Subcutaneous abdominal adipose tissue (tissue), 5 donors: ENCODE results near the gene THSD7A.

Experiments
- H3K27ac ChIP-seq: one replicate; pipeline ENCODE4 v1.7.0; 2013; ENCODE audit warnings: low read depth, mild to moderate bottlenecking, inconsistent platforms, low read length, moderate library complexity
- H3K27me3 ChIP-seq, 5 donors: one replicate each; pipeline ENCODE4 v1.7.0; 2013; ENCODE audit warnings: low read length in 5 of 5, inconsistent platforms in 1 of 5; ENCODE audit not compliant: control insufficient read depth in 5 of 5, insufficient read depth in 4 of 5
- H3K36me3 ChIP-seq, 5 donors: one replicate each; pipeline ENCODE4 v1.7.0; 2013; ENCODE audit warnings: low read length in 5 of 5; ENCODE audit not compliant: control insufficient read depth in 5 of 5, insufficient read depth in 5 of 5
- H3K4me1 ChIP-seq, 5 donors: one replicate each; pipeline ENCODE4 v1.7.0; 2013; ENCODE audit warnings: low read length in 5 of 5, mild to moderate bottlenecking in 3 of 5, moderate library complexity in 1 of 5; ENCODE audit not compliant: control insufficient read depth in 5 of 5, insufficient read depth in 5 of 5
- H3K4me3 ChIP-seq, 5 donors: one replicate each; pipeline ENCODE4 v1.7.0; 2013; ENCODE audit warnings: low read length in 5 of 5, low read depth in 1 of 5
- H3K9ac ChIP-seq, 5 donors: one replicate each; pipeline ENCODE4 v1.7.0; 2013; ENCODE audit warnings: low read length in 5 of 5, mild to moderate bottlenecking in 4 of 5, moderate library complexity in 3 of 5
- H3K9me3 ChIP-seq, 5 donors: one replicate each; pipeline ENCODE4 v1.7.0; 2013; ENCODE audit warnings: low read length in 5 of 5; ENCODE audit not compliant: control insufficient read depth in 5 of 5
- donor health status: healthy.
- donor health status: healthy.
- donor health status: healthy.
- donor health status: healthy.
- donor health status: healthy.

Gene THSD7A, protein sequence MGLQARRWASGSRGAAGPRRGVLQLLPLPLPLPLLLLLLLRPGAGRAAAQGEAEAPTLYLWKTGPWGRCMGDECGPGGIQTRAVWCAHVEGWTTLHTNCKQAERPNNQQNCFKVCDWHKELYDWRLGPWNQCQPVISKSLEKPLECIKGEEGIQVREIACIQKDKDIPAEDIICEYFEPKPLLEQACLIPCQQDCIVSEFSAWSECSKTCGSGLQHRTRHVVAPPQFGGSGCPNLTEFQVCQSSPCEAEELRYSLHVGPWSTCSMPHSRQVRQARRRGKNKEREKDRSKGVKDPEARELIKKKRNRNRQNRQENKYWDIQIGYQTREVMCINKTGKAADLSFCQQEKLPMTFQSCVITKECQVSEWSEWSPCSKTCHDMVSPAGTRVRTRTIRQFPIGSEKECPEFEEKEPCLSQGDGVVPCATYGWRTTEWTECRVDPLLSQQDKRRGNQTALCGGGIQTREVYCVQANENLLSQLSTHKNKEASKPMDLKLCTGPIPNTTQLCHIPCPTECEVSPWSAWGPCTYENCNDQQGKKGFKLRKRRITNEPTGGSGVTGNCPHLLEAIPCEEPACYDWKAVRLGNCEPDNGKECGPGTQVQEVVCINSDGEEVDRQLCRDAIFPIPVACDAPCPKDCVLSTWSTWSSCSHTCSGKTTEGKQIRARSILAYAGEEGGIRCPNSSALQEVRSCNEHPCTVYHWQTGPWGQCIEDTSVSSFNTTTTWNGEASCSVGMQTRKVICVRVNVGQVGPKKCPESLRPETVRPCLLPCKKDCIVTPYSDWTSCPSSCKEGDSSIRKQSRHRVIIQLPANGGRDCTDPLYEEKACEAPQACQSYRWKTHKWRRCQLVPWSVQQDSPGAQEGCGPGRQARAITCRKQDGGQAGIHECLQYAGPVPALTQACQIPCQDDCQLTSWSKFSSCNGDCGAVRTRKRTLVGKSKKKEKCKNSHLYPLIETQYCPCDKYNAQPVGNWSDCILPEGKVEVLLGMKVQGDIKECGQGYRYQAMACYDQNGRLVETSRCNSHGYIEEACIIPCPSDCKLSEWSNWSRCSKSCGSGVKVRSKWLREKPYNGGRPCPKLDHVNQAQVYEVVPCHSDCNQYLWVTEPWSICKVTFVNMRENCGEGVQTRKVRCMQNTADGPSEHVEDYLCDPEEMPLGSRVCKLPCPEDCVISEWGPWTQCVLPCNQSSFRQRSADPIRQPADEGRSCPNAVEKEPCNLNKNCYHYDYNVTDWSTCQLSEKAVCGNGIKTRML (N-terminal part only)

DNA sequence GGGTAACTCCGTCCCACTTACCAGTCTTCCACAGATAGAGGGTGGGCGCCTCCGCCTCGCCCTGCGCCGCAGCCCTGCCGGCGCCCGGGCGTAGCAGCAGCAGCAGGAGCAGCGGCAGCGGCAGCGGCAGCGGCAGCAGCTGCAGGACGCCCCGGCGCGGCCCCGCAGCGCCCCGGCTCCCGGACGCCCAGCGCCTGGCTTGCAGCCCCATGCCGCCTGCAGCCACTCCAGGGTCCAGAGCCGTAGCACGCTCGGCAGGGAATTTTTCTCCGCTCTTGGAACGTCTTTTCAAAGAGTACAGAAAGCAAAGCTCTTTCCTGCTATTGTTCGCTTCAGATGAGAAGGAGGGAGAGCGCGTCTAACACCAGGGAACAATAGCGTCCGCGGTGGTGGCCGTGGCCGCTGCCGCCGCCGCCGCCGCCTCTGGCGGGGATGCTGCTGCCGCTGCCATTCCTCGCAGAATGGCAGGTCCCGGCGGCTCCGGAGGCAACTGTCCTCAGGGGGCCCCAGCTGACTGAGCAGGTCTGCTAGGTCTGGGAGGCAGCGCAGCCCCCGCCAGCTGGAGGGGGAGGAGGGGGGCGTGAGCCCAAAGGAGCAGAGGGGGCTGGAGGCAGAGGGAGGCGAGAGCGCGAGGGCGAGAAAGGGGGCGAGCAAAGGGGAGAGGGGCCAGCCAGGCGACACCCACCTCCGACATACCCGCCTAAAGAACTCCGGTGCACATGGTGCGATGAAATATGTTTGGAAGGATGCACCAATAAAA lies at the start of gene THSD7A:
Gene THSD7A (minus strand): TSS at position 463 of the 760 bp plus-strand sequence. CDS start 252 bp downstream, at position 211.
- Histone ChIP-seq H3K4me1 (peaks cover 0 to 21% (median 18%) of the 10 kb centered on the region in 5 donors), H3K9ac (peak within 1 kb of the TSS; percentile 15 to 65 (median 40)), H3K27me3 (no peaks in the 10 kb centered on the region), H3K9me3 (peaks cover 0 to 2% (median 0%) of the 10 kb centered on the region in 5 donors), H3K36me3 (no peaks in the 10 kb centered on the region), H3K4me3 (peak within 1 kb of the TSS; percentile 67 to 91 (median 75)), H3K27ac (peak within 1 kb of the TSS; percentile 15)

DNA sequence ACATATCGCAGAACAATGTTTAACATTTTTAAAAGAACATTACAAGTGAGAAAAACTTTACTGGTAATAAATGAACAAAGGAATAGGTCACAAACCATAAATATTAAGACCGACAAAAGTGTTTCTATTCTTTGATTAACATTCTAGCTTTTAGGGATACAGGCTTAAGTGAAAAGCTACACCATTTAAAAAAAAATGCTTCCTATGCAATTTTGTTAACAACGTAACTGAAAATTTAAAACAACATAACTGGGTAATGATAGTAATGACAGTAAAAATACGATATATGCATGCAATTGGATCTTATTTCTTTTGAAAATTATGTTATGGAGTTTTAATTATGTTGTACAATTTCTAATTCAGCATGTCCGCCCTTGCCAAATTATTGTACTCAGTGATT lies 49.7 kb upstream of the THSD7A start:
- no peak overlapping the region for H3K9ac ChIP-seq
- peaks cover 0 to 2% (median 0%) of the 10 kb centered on the region in 5 donors for H3K9me3 ChIP-seq
- no peak overlapping the region for H3K4me3 ChIP-seq
- H3K27ac ChIP-seq: no peak overlapping the region
- H3K4me1 ChIP-seq: no peaks in the 10 kb centered on the region
- H3K27me3 ChIP-seq: no peaks in the 10 kb centered on the region
- H3K36me3 ChIP-seq: no peaks in the 10 kb centered on the region

GRCh38 chr7:11875635-11876034 lies 43.6 kb upstream of the THSD7A start:
- no peaks in the 10 kb centered on the region for H3K9me3 ChIP-seq
- H3K4me3 ChIP-seq: no peak overlapping the region
- no peak overlapping the region for H3K27ac ChIP-seq
- H3K27me3 ChIP-seq: no peaks in the 10 kb centered on the region
- no peaks in the 10 kb centered on the region for H3K4me1 ChIP-seq
- no peaks in the 10 kb centered on the region for H3K36me3 ChIP-seq
- no peak overlapping the region for H3K9ac ChIP-seq

DNA sequence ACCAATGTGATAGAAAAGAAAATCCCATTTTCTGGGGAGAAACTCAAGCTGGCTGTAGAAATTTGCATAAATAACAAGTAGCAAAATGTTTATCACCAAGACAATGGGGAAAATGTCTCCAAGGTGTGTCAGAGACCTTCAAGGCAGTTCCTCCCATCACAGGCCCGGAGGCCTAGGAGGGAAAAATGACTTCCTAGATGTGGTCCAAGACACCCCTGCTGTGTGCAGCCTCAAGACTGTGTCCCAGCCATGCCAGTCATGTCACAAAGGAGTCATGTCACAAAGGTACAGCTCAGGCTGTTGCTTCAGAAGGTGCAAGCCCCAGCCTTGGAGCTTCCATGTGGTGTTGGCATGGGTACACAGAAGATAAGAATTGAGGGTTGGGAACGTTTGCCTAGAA lies 33.7 kb upstream of the THSD7A start:
- Histone ChIP-seq H3K4me1 (peaks cover 0 to 4% (median 0%) of the 10 kb centered on the region in 5 donors), H3K27ac (no peak overlapping the region), H3K27me3 (no peaks in the 10 kb centered on the region), H3K36me3 (no peaks in the 10 kb centered on the region), H3K4me3 (no peak overlapping the region), H3K9me3 (peaks cover 0 to 16% (median 5%) of the 10 kb centered on the region in 5 donors), H3K9ac (no peak overlapping the region)

DNA sequence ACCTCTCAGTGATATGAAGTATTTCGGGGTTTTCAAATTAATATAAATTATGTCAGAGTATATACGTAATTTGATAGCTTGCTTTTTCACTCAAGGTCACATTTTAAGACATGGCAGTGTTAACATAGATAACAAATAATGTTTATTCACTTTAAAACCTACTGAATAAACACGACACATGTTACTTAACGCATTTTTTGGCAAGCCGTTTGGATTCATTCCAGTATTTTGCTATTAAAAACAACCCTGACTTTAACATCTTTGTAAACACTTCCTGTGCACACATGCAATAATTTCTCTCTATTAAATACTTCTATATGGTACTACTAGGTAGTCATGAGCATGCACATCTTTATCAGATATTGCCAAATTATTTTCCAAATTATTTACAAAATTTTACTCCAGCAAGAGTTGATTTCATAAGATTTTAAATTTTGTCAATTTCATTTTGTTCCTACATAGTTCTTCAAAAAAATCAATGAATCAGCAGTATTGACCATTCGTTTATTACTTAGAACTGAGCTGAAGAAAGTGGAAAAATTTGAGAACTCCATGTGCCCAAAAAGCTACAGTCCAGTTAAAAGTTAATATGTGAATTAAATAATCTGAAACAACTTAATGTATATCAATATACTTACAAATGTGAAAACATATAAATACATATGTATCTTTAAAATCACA lies 26.8 kb upstream of the THSD7A start:
- Histone ChIP-seq H3K9me3 (peaks cover 0 to 2% (median 0%) of the 10 kb centered on the region in 5 donors), H3K4me1 (peaks cover 0 to 6% (median 4%) of the 10 kb centered on the region in 5 donors), H3K36me3 (no peaks in the 10 kb centered on the region), H3K27me3 (no peaks in the 10 kb centered on the region), H3K9ac (no peak overlapping the region), H3K27ac (no peak overlapping the region), H3K4me3 (no peak overlapping the region)

GRCh38 chr7:11858026-11858425 lies 26.0 kb upstream of the THSD7A start:
- peaks cover 0 to 2% (median 0%) of the 10 kb centered on the region in 5 donors for H3K9me3 ChIP-seq
- no peak overlapping the region for H3K27ac ChIP-seq
- peaks cover 0 to 6% (median 4%) of the 10 kb centered on the region in 5 donors for H3K4me1 ChIP-seq
- H3K9ac ChIP-seq: no peak overlapping the region
- no peaks in the 10 kb centered on the region for H3K36me3 ChIP-seq
- H3K27me3 ChIP-seq: no peaks in the 10 kb centered on the region
- no peak overlapping the region for H3K4me3 ChIP-seq

- Histone ChIP-seq H3K27me3 (no peaks in the 10 kb centered on the region), H3K9ac (no peak overlapping the region), H3K9me3 (no peaks in the 10 kb centered on the region), H3K36me3 (no peaks in the 10 kb centered on the region), H3K27ac (no peak overlapping the region), H3K4me1 (peaks cover 0 to 18% (median 8%) of the 10 kb centered on the region in 5 donors), H3K4me3 (no peak overlapping the region)
Observed at GRCh38 chr7:11848251-11848650, 16.3 kb upstream of the THSD7A start.

DNA sequence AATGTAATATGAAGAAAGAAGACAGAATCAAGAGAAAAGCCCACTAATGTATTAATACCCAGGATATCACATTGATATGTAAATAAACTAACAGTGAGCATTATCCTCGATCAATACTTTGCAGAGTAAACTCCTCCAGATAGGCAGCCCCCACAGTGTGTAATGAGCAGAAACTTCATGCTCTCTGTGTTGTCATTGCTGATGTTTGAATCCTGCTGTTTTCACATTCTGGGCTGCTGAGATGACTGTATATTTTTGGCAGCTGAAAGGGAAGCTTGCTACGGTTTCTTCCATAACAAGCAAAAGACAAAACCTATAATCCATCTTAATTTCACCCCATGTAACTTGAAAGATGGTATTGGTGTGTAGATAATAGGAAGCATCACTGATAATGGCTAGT lies 15.3 kb upstream of the THSD7A start:
- Histone ChIP-seq H3K4me1 (peaks cover 0 to 18% (median 8%) of the 10 kb centered on the region in 5 donors), H3K9ac (no peak overlapping the region), H3K36me3 (no peaks in the 10 kb centered on the region), H3K9me3 (no peaks in the 10 kb centered on the region), H3K27ac (no peak overlapping the region), H3K27me3 (no peaks in the 10 kb centered on the region), H3K4me3 (peak overlapping the region in 1 of 5 donors; percentile 18)
